GM21367 (cell line): ENCODE measurements around the gene MYOC.
"Not testable (repeated sequence)": the region's sequence is repeated elsewhere in the genome, so short reads cannot be mapped to it uniquely, and the experiment has no call there.

Experiments used
- ATAC-seq: cut with Tn5 transposase; IDR thresholded peaks from one replicate; pipeline ENCODE4 v1.9.1; 2021; ENCODE audit not compliant: unreplicated experiment

MYOC gene

GRCh38 chr1:171654201-171654941 lies 1.9 kb upstream of the MYOC start:
- no peak for ATAC-seq

DNA sequence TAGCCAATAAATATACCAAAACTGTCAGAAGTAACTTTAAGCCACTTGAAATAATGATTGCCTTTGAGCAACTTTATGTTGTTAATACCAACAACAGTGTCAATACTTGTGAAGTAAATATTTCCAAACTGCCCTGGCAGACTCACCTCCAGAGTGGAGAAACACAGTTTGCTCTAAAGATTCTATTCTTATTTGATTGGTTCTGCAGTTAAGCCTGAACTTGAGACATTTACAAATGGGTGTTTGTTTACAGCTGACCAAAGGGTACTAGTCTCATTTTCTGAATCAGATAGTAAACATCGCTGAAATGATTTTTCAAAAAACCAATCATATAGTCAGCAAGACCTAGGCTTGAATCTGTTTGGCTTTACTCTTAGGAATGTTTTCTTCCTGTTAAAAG lies 1.3 kb upstream of the MYOC start:
- no peak for ATAC-seq

DNA sequence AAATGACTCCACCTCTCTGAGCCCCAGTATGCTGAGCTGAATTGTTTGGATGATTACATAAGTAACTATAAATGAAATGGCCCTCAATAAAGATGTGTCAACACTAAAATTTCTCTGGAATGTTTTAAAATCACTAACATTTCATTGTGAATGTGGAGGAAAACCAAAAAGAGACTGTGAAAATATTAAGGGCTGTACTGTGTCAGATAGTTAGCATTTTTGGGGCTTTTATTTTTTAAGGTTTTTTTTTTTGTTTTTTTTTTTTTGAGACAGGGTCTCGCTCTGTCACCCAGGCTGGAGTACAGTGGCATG lies 6.3 kb downstream of the MYOC start:
- no peak for ATAC-seq

GRCh38 chr1:171645553-171646248 lies 6.8 kb downstream of the MYOC start:
- no peak for ATAC-seq

DNA sequence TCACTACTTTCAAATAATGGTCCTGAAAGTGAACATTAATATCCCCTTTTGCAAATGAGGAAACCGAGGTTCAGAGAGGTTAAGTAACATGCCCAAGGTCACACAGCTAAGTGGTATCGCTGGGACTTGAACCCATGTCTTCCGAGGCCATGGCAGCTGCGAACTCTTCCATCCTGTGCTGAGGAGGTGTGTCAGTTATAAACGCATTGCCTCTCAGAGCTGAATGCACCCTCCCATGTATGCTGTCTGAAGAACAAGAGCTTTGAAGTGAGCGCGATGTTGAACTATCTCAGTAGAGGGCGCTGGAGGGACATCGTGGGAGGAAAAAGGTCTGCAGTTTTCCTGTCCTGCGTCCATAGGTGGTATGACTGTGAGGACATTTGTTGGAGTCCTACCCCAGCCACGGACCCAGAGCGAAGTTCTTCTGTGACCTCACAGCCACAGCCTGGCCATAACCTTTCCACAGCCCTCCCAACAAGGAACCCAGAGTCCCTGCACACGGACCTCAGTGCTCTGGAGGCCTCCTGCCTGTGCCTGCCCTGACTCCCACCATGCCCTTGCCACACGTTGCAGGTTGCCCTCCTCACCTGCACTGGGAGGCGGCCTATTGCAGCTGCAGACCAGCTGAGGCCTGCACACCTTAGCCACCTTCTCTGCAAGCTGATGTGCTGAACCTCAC lies 7.5 kb downstream of the MYOC start:
- peak; percentile 72 for ATAC-seq

GRCh38 chr1:171643156-171643555 lies 9.3 kb downstream of the MYOC start:
- no peak for ATAC-seq

DNA sequence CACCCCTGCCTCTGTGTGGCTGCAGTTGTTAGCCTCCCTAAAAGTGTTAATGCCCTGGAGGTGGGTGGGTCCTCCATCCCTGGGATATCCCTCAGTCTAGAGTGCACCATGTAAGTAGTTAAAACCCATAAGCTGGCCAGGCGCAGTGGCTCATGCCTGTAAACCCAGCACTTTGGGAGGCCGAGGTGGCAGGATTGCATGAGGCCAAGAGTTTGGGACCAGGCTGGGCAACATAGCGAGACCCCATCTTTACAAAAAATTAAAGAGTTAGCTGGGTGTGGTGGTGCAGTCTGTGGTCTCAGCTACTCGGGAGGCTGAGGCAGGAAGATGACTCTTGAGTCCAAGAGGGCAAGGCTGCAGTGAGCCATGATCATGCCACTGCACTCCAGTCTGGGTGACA lies 10.3 kb downstream of the MYOC start:
- no peak for ATAC-seq

- ATAC-seq: no peak
These were observed 11.2 kb downstream of the MYOC start for GRCh38 chr1:171641076-171641864.

- ATAC-seq: no peak
These were observed 12.3 kb downstream of the MYOC start for GRCh38 chr1:171640225-171640624.

DNA sequence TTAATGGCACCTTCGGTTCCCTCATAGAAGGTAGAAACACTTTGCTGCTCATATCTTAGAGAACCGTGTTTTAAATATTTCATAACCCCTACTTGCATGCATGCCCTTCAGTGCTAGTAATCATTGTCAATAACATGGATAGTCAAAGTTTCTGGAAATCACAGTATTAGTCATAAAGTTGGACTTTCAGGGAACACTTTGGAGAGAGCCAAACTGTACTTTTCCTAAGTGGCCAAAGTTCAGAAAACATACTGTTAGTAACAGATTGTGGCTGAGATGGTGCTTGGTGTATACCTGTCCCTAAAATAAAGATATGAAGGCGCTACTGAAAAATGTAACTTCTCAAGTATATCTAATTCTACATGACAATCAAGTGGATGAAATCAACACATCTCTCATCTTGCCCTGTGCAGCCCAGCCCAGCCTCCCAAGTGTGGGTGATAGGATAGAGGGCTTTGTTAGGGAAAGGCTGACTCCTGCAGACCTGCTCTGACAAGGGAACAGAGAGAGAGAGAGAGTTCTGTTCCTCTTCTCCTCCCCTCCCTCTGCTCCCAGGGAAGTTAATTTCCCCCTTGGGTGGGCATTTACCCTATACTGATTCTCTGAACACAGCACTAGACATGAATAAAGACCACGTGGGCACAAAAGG lies 14.4 kb downstream of the MYOC start:
- ATAC-seq: no peak

DNA sequence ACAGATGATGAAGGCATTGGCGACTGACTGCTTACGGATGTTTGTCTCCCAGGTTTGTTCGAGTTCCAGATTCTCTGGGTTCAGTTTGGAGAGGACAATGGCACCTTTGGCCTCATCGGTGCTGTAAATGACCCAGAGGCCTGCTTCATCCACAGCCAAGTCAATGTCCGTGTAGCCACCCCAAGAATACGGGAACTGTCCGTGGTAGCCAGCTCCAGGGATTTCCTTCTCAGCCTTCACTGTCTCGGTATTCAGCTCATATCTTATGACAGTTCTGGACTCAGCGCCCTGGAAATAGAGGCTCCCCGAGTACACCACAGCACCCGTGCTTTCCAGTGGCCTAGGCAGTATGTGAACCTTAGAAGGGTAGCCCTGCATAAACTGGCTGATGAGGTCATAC lies 16.3 kb downstream of the MYOC start:
- ATAC-seq: no peak

GRCh38 chr1:171635661-171636060 lies 16.8 kb downstream of the MYOC start:
- no peak for ATAC-seq

GRCh38 chr1:171628225-171628624 lies 24.3 kb downstream of the MYOC start:
- ATAC-seq: no peak

- ATAC-seq: no peak
These were observed 25.5 kb downstream of the MYOC start for GRCh38 chr1:171627020-171627419.

GRCh38 chr1:171625225-171625624 lies 27.3 kb downstream of the MYOC start:
- ATAC-seq: no peak

GRCh38 chr1:171623651-171624331 lies 28.7 kb downstream of the MYOC start:
- ATAC-seq: no peak

DNA sequence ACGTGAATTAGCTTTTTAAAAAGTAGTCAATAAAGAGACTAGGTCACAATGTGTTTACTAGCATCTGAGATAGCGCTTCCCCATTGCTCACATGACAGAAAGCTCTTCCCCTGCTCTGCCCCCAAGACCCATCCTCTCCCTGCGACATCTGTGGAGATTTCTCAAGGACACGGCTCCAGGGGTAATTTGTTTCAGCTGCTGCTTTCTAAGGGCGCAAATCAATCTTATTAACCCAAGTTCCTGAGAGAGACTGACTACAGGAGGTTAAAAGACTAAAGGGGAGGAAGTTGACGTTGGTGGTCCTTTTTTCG lies 30.4 kb downstream of the MYOC start, which contains the start of gene MYOCOS:
Gene MYOCOS, plus strand, starts transcription at position 92 of the 311 bp plus-strand sequence. CDS start 1,641 bp downstream, outside the sequence.
- ATAC-seq: no peak

- ATAC-seq: no peak
These were observed 35.9 kb downstream of the MYOC start for GRCh38 chr1:171616586-171616985.

GRCh38 chr1:171615122-171615906 lies 37.2 kb downstream of the MYOC start:
- ATAC-seq: not testable (repeated sequence)

- no peak for ATAC-seq
These were observed 39.2 kb downstream of the MYOC start for GRCh38 chr1:171613282-171613681.
